ENCODE measurements around the gene FOXP4. TPM values are rescaled to one million over a fixed set of nuclear protein-coding genes. Genes with fewer than 3 reads are reported as not detected.
A peak's percentile ranks its signal among the peaks of the same experiment; 100 is the strongest.

FOXP4 gene
- total RNA-seq, 4 donors from 2014 or later, result 10.8 to 30.7 (median 17.7) TPM

- Histone ChIP-seq H3K27ac (replicated peaks in 1 of 4) (no peak overlapping the region), H3K9me3 (no peaks in the 10 kb centered on the region), H3K4me3 (no peak overlapping the region), H3K4me1 (peaks cover 6 to 28% (median 13%) of the 10 kb centered on the region in 4 donors), H3K27me3 (no peaks in the 10 kb centered on the region), H3K36me3 (peaks cover 0 to 26% (median 6%) of the 10 kb centered on the region in 4 donors)
- no peak for DNase-seq (ENCODE audit: extremely low spot score)
- TF ChIP-seq POLR2A (IDR thresholded peaks at IDR 0.05; ENCODE audit: low read depth) (no peak), EP300 (IDR thresholded peaks at IDR 0.05) (no peak), POLR2AphosphoS5 (IDR thresholded peaks at IDR 0.05) (no peak), CTCF (IDR thresholded peaks at IDR 0.05) (no peak)
- intact Hi-C loops (cut with DNase I), result no loop called here
- 90% methylated on average over 15 of the region's 15 CpGs for WGBS
Measured at GRCh38 chr6:41555326-41556300, 9.4 kb downstream of the FOXP4 start.

- Histone ChIP-seq H3K27ac (replicated peaks in 1 of 4) (no peak overlapping the region), H3K36me3 (peaks cover 0 to 12% (median 0%) of the 10 kb centered on the region in 4 donors), H3K9me3 (no peaks in the 10 kb centered on the region), H3K4me3 (no peak overlapping the region), H3K4me1 (peaks cover 5 to 34% (median 18%) of the 10 kb centered on the region in 4 donors), H3K27me3 (no peaks in the 10 kb centered on the region)
- no peak for DNase-seq (ENCODE audit: extremely low spot score)
- no peak for TF ChIP-seq EP300 (IDR thresholded peaks at IDR 0.05)
- TF ChIP-seq POLR2AphosphoS5 (IDR thresholded peaks at IDR 0.05), result no peak
- TF ChIP-seq POLR2A (IDR thresholded peaks at IDR 0.05; ENCODE audit: low read depth), result no peak
- no peak for TF ChIP-seq CTCF (IDR thresholded peaks at IDR 0.05)
- intact Hi-C loops (cut with DNase I), result no loop called here
- WGBS, result 90% methylated on average over 2 of the region's 2 CpGs
Measured at GRCh38 chr6:41557335-41557734, 11.2 kb downstream of the FOXP4 start.

- Histone ChIP-seq H3K36me3 (peaks cover 0 to 5% (median 0%) of the 10 kb centered on the region in 4 donors), H3K4me3 (no peak overlapping the region), H3K27me3 (no peaks in the 10 kb centered on the region), H3K27ac (replicated peaks in 1 of 4) (no peak overlapping the region), H3K4me1 (peaks cover 5 to 37% (median 22%) of the 10 kb centered on the region in 4 donors), H3K9me3 (no peaks in the 10 kb centered on the region)
- TF ChIP-seq CTCF (IDR thresholded peaks at IDR 0.05) (no peak), EP300 (IDR thresholded peaks at IDR 0.05) (no peak), POLR2A (IDR thresholded peaks at IDR 0.05; ENCODE audit: low read depth) (no peak), POLR2AphosphoS5 (IDR thresholded peaks at IDR 0.05) (no peak)
- intact Hi-C loops (cut with DNase I), result no loop called here
- 79% methylated on average over 4 of the region's 4 CpGs for WGBS
- no peak for DNase-seq (ENCODE audit: extremely low spot score)
Measured at GRCh38 chr6:41558033-41558807, 12.0 kb downstream of the FOXP4 start.

GRCh38 chr6:41559655-41560427 lies 13.7 kb downstream of the FOXP4 start:
- no peak for DNase-seq (ENCODE audit: extremely low spot score)

More at GRCh38 chr6:41559655-41560427, 13.7 kb downstream of the FOXP4 start:
- WGBS, result 67% methylated on average over 5 of the region's 7 CpGs
- no peak overlapping the region for H3K27ac ChIP-seq (replicated peaks in 1 of 4)
- H3K4me3 ChIP-seq, result peak overlapping the region; percentile 51 to 66 (median 54)
- H3K36me3 ChIP-seq, result no peaks in the 10 kb centered on the region
- peaks cover 5 to 34% (median 19%) of the 10 kb centered on the region in 4 donors for H3K4me1 ChIP-seq
- H3K27me3 ChIP-seq, result no peaks in the 10 kb centered on the region
- intact Hi-C loops (cut with DNase I), result no loop called here
- H3K9me3 ChIP-seq, result no peaks in the 10 kb centered on the region
- no peak for TF ChIP-seq CTCF (IDR thresholded peaks at IDR 0.05)
- TF ChIP-seq POLR2AphosphoS5 (IDR thresholded peaks at IDR 0.05), result no peak
- no peak for TF ChIP-seq POLR2A (IDR thresholded peaks at IDR 0.05; ENCODE audit: low read depth)
- no peak for TF ChIP-seq EP300 (IDR thresholded peaks at IDR 0.05)
